ENCODE data around the gene FAM222A. TPM values are rescaled to one million over a fixed set of nuclear protein-coding genes. Genes with fewer than 3 reads are reported as not detected.
A peak's percentile ranks its signal among the peaks of the same experiment; 100 is the strongest.

FAM222A gene
- total and polyA plus RNA-seq, 12 donors: 9.2 to 57.8 (median 25.3) TPM

GRCh38 chr12:109731231-109731731, 17.7 kb downstream of the FAM222A start:
- intact Hi-C loops (cut with DNase I): no loop called here
- Histone ChIP-seq H3K27ac (peak overlapping the region in 1 of 5 donors; percentile 8), H3K27me3 (no peaks in the 10 kb centered on the region), H3K4me3 (no peak overlapping the region), H3K9me3 (replicated peaks in 1 of 3) (no peaks in the 10 kb centered on the region), H3K36me3 (replicated peaks in 1 of 2) (no peaks in the 10 kb centered on the region), H3K4me1 (replicated peaks in 1 of 2) (peaks cover 13 to 26% of the 10 kb centered on the region in 2 donors)
- no peak for TF ChIP-seq CTCF (IDR thresholded peaks at IDR 0.05)
- TF ChIP-seq POLR2A (IDR thresholded peaks at IDR 0.05): no peak
- 73 to 93% (median 86%) methylated on average over 8 to 11 of the region's 11 CpGs; no CpG with 5 or more reads in 1 of the 4 donors for WGBS, 4 donors
- peak in 6 of 7 donors; percentile 7 to 52 (median 16) for DNase-seq

GRCh38 chr12:109731806-109732205, 18.2 kb downstream of the FAM222A start:
- Histone ChIP-seq H3K36me3 (replicated peaks in 1 of 2) (no peaks in the 10 kb centered on the region), H3K4me3 (no peak overlapping the region), H3K4me1 (replicated peaks in 1 of 2) (peaks cover 10 to 26% of the 10 kb centered on the region in 2 donors), H3K27me3 (no peaks in the 10 kb centered on the region), H3K9me3 (replicated peaks in 1 of 3) (no peaks in the 10 kb centered on the region), H3K27ac (peak overlapping the region in 1 of 5 donors; percentile 47)
- DNase-seq: peak in 5 of 7 donors; percentile 9 to 50 (median 9)
- 86 to 90% (median 87%) methylated on average over 7 of the region's 7 CpGs for WGBS, 4 donors
- intact Hi-C loops (cut with DNase I): no loop called here
- TF ChIP-seq CTCF (IDR thresholded peaks at IDR 0.05) (no peak), POLR2A (IDR thresholded peaks at IDR 0.05) (no peak)

- no peak for TF ChIP-seq POLR2A (IDR thresholded peaks at IDR 0.05)
- TF ChIP-seq CTCF (IDR thresholded peaks at IDR 0.05): no peak
- no peaks in the 10 kb centered on the region for H3K36me3 ChIP-seq (replicated peaks in 1 of 2)
- no peaks in the 10 kb centered on the region for H3K9me3 ChIP-seq (replicated peaks in 1 of 3)
- H3K27me3 ChIP-seq: no peaks in the 10 kb centered on the region
- intact Hi-C loops (cut with DNase I): no loop called here
- 73 to 83% (median 76%) methylated on average over 19 to 21 of the region's 21 CpGs for WGBS, 4 donors
- DNase-seq: peak in 6 of 7 donors; percentile 3 to 71 (median 14)
- peaks cover 5 to 27% of the 10 kb centered on the region in 2 donors for H3K4me1 ChIP-seq (replicated peaks in 1 of 2)
- H3K4me3 ChIP-seq: no peak overlapping the region
- peak overlapping the region in 1 of 5 donors; percentile 47 for H3K27ac ChIP-seq
Observed at GRCh38 chr12:109732321-109733305, 19.0 kb downstream of the FAM222A start.

- WGBS, 4 donors: 48 to 62% (median 57%) methylated on average over 22 of the region's 22 CpGs
- Histone ChIP-seq H3K9me3 (replicated peaks in 1 of 3) (no peaks in the 10 kb centered on the region), H3K4me3 (no peak overlapping the region), H3K36me3 (replicated peaks in 1 of 2) (no peaks in the 10 kb centered on the region), H3K27ac (peak overlapping the region in 1 of 5 donors; percentile 86), H3K4me1 (replicated peaks in 1 of 2) (peaks cover 10 to 42% of the 10 kb centered on the region in 2 donors), H3K27me3 (no peaks in the 10 kb centered on the region)
- intact Hi-C loops (cut with DNase I): no loop called here
- peak in 6 of 7 donors; percentile 8 to 69 (median 27) for DNase-seq
- TF ChIP-seq CTCF (IDR thresholded peaks at IDR 0.05) (no peak), POLR2A (IDR thresholded peaks at IDR 0.05) (no peak)
Observed at GRCh38 chr12:109734219-109735000, 20.8 kb downstream of the FAM222A start.
